ENCODE results near the gene ZPBP. TPM values are rescaled to one million over a fixed set of nuclear protein-coding genes. Genes with fewer than 3 reads are reported as not detected.

The ZPBP gene
- total and polyA plus RNA-seq, 2 donors (not counting 1 experiment from before 2014, with no cell fraction given) = not detected

GRCh38 chr7:50125766-50126165, 32.7 kb upstream of the ZPBP start:
- H3K9ac ChIP-seq (ENCODE audit: insufficient read depth, low read length) = no peak overlapping the region
- TF ChIP-seq CTCF (conservative IDR thresholded peaks at IDR 0.05 in 1 of 2, IDR thresholded peaks at IDR 0.05 in 1 of 2; ENCODE audit: low read depth in 1 of 2, low read length in 2 of 2) = no peak
- no peak for TF ChIP-seq EZH2 (IDR thresholded peaks at IDR 0.05; ENCODE audit: low read length, missing control alignments)
- no peaks in the 10 kb centered on the region for H3K79me2 ChIP-seq (ENCODE audit: control insufficient read depth, insufficient read depth, low read length)
- no peaks in the 10 kb centered on the region for H4K20me1 ChIP-seq (ENCODE audit: control insufficient read depth, extremely low read depth, insufficient read depth, low read length)
- no peak overlapping the region for H3K27ac ChIP-seq (ENCODE audit: insufficient read depth, low read length)
- no peaks in the 10 kb centered on the region for H3K4me1 ChIP-seq (ENCODE audit: control insufficient read depth, extremely low read depth, insufficient read depth, low read length)
- H3K27me3 ChIP-seq (ENCODE audit: control insufficient read depth, insufficient read depth, low read length) = no peaks in the 10 kb centered on the region
- H3K4me3 ChIP-seq (replicated peaks in 1 of 4; ENCODE audit: control extremely low read depth in 1 of 4, insufficient read depth in 1 of 4, low read depth in 3 of 4, low read length in 4 of 4) = no peak overlapping the region
- no peak for DNase-seq (ENCODE audit: low read depth in 2 of 2)
- no peak overlapping the region for H2AFZ ChIP-seq (ENCODE audit: low read length)
- no peaks in the 10 kb centered on the region for H3K36me3 ChIP-seq (ENCODE audit: control insufficient read depth, insufficient read depth, low read length)
- H3K4me2 ChIP-seq (ENCODE audit: extremely low read depth, insufficient read depth, low read length) = no peak overlapping the region
- no peaks in the 10 kb centered on the region for H3K9me3 ChIP-seq (ENCODE audit: control insufficient read depth, insufficient read depth, low read depth, low read length)

GRCh38 chr7:50121286-50121685, 28.2 kb upstream of the ZPBP start:
- DNase-seq (ENCODE audit: low read depth in 2 of 2) = no peak
- H2AFZ ChIP-seq (ENCODE audit: low read length) = no peak overlapping the region
- no peaks in the 10 kb centered on the region for H3K36me3 ChIP-seq (ENCODE audit: control insufficient read depth, insufficient read depth, low read length)
- H3K9ac ChIP-seq (ENCODE audit: insufficient read depth, low read length) = no peak overlapping the region
- no peak overlapping the region for H3K4me2 ChIP-seq (ENCODE audit: extremely low read depth, insufficient read depth, low read length)
- H3K79me2 ChIP-seq (ENCODE audit: control insufficient read depth, insufficient read depth, low read length) = no peaks in the 10 kb centered on the region
- no peak overlapping the region for H3K4me3 ChIP-seq (replicated peaks in 1 of 4; ENCODE audit: control extremely low read depth in 1 of 4, insufficient read depth in 1 of 4, low read depth in 3 of 4, low read length in 4 of 4)
- H3K4me1 ChIP-seq (ENCODE audit: control insufficient read depth, extremely low read depth, insufficient read depth, low read length) = no peaks in the 10 kb centered on the region
- no peak overlapping the region for H3K27ac ChIP-seq (ENCODE audit: insufficient read depth, low read length)
- no peak for TF ChIP-seq EZH2 (IDR thresholded peaks at IDR 0.05; ENCODE audit: low read length, missing control alignments)
- TF ChIP-seq CTCF (conservative IDR thresholded peaks at IDR 0.05 in 1 of 2, IDR thresholded peaks at IDR 0.05 in 1 of 2; ENCODE audit: low read depth in 1 of 2, low read length in 2 of 2) = no peak
- no peaks in the 10 kb centered on the region for H3K9me3 ChIP-seq (ENCODE audit: control insufficient read depth, insufficient read depth, low read depth, low read length)
- H3K27me3 ChIP-seq (ENCODE audit: control insufficient read depth, insufficient read depth, low read length) = no peaks in the 10 kb centered on the region
- H4K20me1 ChIP-seq (ENCODE audit: control insufficient read depth, extremely low read depth, insufficient read depth, low read length) = no peaks in the 10 kb centered on the region

GRCh38 chr7:50119815-50120637, 27.0 kb upstream of the ZPBP start:
- no peak for TF ChIP-seq EZH2 (IDR thresholded peaks at IDR 0.05; ENCODE audit: low read length, missing control alignments)
- Histone ChIP-seq H3K27ac (ENCODE audit: insufficient read depth, low read length) (no peak overlapping the region), H3K9ac (ENCODE audit: insufficient read depth, low read length) (no peak overlapping the region), H3K36me3 (ENCODE audit: control insufficient read depth, insufficient read depth, low read length) (no peaks in the 10 kb centered on the region), H2AFZ (ENCODE audit: low read length) (no peak overlapping the region), H3K9me3 (ENCODE audit: control insufficient read depth, insufficient read depth, low read depth, low read length) (no peaks in the 10 kb centered on the region), H3K27me3 (ENCODE audit: control insufficient read depth, insufficient read depth, low read length) (no peaks in the 10 kb centered on the region), H4K20me1 (ENCODE audit: control insufficient read depth, extremely low read depth, insufficient read depth, low read length) (no peaks in the 10 kb centered on the region), H3K4me2 (ENCODE audit: extremely low read depth, insufficient read depth, low read length) (no peak overlapping the region), H3K4me1 (ENCODE audit: control insufficient read depth, extremely low read depth, insufficient read depth, low read length) (no peaks in the 10 kb centered on the region), H3K79me2 (ENCODE audit: control insufficient read depth, insufficient read depth, low read length) (no peaks in the 10 kb centered on the region), H3K4me3 (replicated peaks in 1 of 4; ENCODE audit: control extremely low read depth in 1 of 4, insufficient read depth in 1 of 4, low read depth in 3 of 4, low read length in 4 of 4) (no peak overlapping the region)
- DNase-seq (ENCODE audit: low read depth in 2 of 2) = no peak
